ENCODE data around the gene CROCC2. TPM values are rescaled to one million over a fixed set of nuclear protein-coding genes. Genes with fewer than 3 reads are reported as not detected.

Gene CROCC2
- total RNA-seq, 1 donor from 2014 or later, result 0.49 TPM

GRCh38 chr2:241001413-241002274, 95.5 kb downstream of the CROCC2 start:
- DNase-seq (ENCODE audit: extremely low spot score in 2 of 2), result peak in 1 of 2 donors; percentile 81
- H3K27ac ChIP-seq, result no peak overlapping the region
- peaks cover 0 to 19% of the 10 kb centered on the region in 2 donors for H3K36me3 ChIP-seq
- H3K4me3 ChIP-seq, result no peak overlapping the region
- H3K4me1 ChIP-seq, result peaks cover 41% of the 10 kb centered on the region
- H3K27me3 ChIP-seq, result no peaks in the 10 kb centered on the region
- intact Hi-C loops (cut with DNase I), result no loop called here
- TF ChIP-seq POLR2A (IDR thresholded peaks at IDR 0.05) (no peak), POLR2AphosphoS5 (IDR thresholded peaks at IDR 0.05; ENCODE audit: insufficient read depth in 1 of 2, low read depth in 1 of 2) (no peak), CTCF (IDR thresholded peaks at IDR 0.05) (no peak)
- H3K9me3 ChIP-seq, result peaks cover 11% of the 10 kb centered on the region

GRCh38 chr2:241002275-241003046, 96.3 kb downstream of the CROCC2 start:
- no peak for DNase-seq (ENCODE audit: extremely low spot score in 2 of 2)
- peaks cover 11% of the 10 kb centered on the region for H3K9me3 ChIP-seq
- intact Hi-C loops (cut with DNase I), result no loop called here
- peaks cover 33% of the 10 kb centered on the region for H3K4me1 ChIP-seq
- no peak overlapping the region for H3K27ac ChIP-seq
- no peak overlapping the region for H3K4me3 ChIP-seq
- no peaks in the 10 kb centered on the region for H3K27me3 ChIP-seq
- TF ChIP-seq POLR2A (IDR thresholded peaks at IDR 0.05) (no peak), CTCF (IDR thresholded peaks at IDR 0.05) (no peak), POLR2AphosphoS5 (IDR thresholded peaks at IDR 0.05; ENCODE audit: insufficient read depth in 1 of 2, low read depth in 1 of 2) (no peak)
- peaks cover 0 to 19% of the 10 kb centered on the region in 2 donors for H3K36me3 ChIP-seq

- no peak for TF ChIP-seq POLR2AphosphoS5 (IDR thresholded peaks at IDR 0.05; ENCODE audit: insufficient read depth in 1 of 2, low read depth in 1 of 2)
- no peak for TF ChIP-seq CTCF (IDR thresholded peaks at IDR 0.05)
- no peak for TF ChIP-seq POLR2A (IDR thresholded peaks at IDR 0.05)
- intact Hi-C loops (cut with DNase I), result no loop called here
- Histone ChIP-seq H3K4me1 (peaks cover 31% of the 10 kb centered on the region), H3K9me3 (peaks cover 11% of the 10 kb centered on the region), H3K27ac (no peak overlapping the region), H3K27me3 (no peaks in the 10 kb centered on the region), H3K36me3 (peaks cover 0 to 19% of the 10 kb centered on the region in 2 donors), H3K4me3 (no peak overlapping the region)
- DNase-seq (ENCODE audit: extremely low spot score in 2 of 2), result peak; percentile 29 to 93
Measured at GRCh38 chr2:241003047-241003360, 96.9 kb downstream of the CROCC2 start.

- peaks cover 0 to 19% of the 10 kb centered on the region in 2 donors for H3K36me3 ChIP-seq
- peaks cover 11% of the 10 kb centered on the region for H3K9me3 ChIP-seq
- intact Hi-C loops (cut with DNase I), result no loop called here
- TF ChIP-seq POLR2A (IDR thresholded peaks at IDR 0.05) (no peak), CTCF (IDR thresholded peaks at IDR 0.05) (no peak), POLR2AphosphoS5 (IDR thresholded peaks at IDR 0.05; ENCODE audit: insufficient read depth in 1 of 2, low read depth in 1 of 2) (no peak)
- H3K27ac ChIP-seq, result no peak overlapping the region
- peak in 1 of 2 donors; percentile 31 for DNase-seq (ENCODE audit: extremely low spot score in 2 of 2)
- no peak overlapping the region for H3K4me3 ChIP-seq
- peaks cover 32% of the 10 kb centered on the region for H3K4me1 ChIP-seq
- H3K27me3 ChIP-seq, result no peaks in the 10 kb centered on the region
Measured at GRCh38 chr2:241003369-241003768, 97.2 kb downstream of the CROCC2 start.
